AG04450 (cell line): ENCODE data around the gene RASSF3. TPM values are rescaled to one million over a fixed set of nuclear protein-coding genes. Genes with fewer than 3 reads are reported as not detected.

Experiments
- CTCF ChIA-PET: fragments of 300-600, 350-600 bp; formaldehyde crosslinking; extraction: SDS; loops from one replicate; lab custom pipeline; 2022; ENCODE audit warnings: antibody characterized with exemption, inconsistent platforms; lab: Charles Lee
- POLR2A ChIA-PET: fragments of 350-600 bp; formaldehyde crosslinking; extraction: SDS; loops from one replicate; lab custom pipeline; 2021; ENCODE audit warnings: antibody characterized with exemption, inconsistent platforms; lab: Yijun Ruan, JAX
- DNase-seq: peaks from one replicate; pipeline ENCODE4 v3.0.0-alpha.2; 2011; ENCODE audit warnings: low read depth, low spot score
- H3K27ac ChIP-seq: one replicate; pipeline ENCODE4 v1.5.1; 2012; ENCODE audit warnings: low read depth, low read length, control low read depth
- H3K27me3 ChIP-seq: one replicate; pipeline ENCODE4 v1.6.0; 2012; ENCODE audit warnings: low read length; ENCODE audit not compliant: control insufficient read depth, insufficient read depth
- H3K4me3 ChIP-seq: 2 replicates; pipeline ENCODE4 v1.5.1; 2011; ENCODE audit warnings: mild to moderate bottlenecking, low read depth, low read length, control low read depth
- H3K9me3 ChIP-seq: 2 replicates; pipeline ENCODE4 v1.5.1; 2012; ENCODE audit warnings: low read length; ENCODE audit not compliant: control insufficient read depth, insufficient read depth
- polyA plus RNA-seq: library from polyadenylated mRNA; depleted of rRNA; stranded (reverse); fragments of >200 nt; gene quantifications from 2 replicates; pipeline ENCODE4 v1.2.3, GENCODE V29; 2011
- TF ChIP-seq, protein P1 (sequence below): IDR thresholded peaks from 2 replicates; pipeline ENCODE4 v1.5.1; 2011; ENCODE audit warnings: low read depth, low read length, control low read depth, inconsistent platforms

RASSF3 gene
- polyA plus RNA-seq, 1 experiment = 46.7 TPM

DNA sequence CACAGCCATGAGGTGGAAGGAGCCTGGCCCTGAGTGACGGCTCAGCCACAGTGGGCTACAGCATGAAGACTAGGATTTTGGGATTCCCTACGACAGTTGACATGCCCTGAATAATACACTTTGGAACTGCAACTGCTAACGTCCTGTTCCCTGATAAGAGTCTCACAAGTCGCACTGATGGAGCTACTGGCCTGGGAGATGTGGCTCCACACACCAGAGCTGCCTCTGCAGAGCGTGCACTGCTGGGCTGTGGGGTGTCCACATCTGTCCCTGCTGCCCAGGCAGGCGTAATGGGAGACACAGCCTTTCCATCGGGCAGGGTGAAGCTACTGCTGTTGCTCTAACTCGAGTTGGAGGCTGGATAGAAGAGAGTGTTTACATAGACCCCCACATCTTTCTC, 42.7 kb upstream of the RASSF3 start:
- Histone ChIP-seq H3K27ac (no peak overlapping the region), H3K27me3 (peaks cover 3% of the 10 kb centered on the region), H3K9me3 (no peaks in the 10 kb centered on the region; the same call in 1 of the 2 replicates), H3K4me3 (no peak overlapping the region)
- TF ChIP-seq, protein P1, sequence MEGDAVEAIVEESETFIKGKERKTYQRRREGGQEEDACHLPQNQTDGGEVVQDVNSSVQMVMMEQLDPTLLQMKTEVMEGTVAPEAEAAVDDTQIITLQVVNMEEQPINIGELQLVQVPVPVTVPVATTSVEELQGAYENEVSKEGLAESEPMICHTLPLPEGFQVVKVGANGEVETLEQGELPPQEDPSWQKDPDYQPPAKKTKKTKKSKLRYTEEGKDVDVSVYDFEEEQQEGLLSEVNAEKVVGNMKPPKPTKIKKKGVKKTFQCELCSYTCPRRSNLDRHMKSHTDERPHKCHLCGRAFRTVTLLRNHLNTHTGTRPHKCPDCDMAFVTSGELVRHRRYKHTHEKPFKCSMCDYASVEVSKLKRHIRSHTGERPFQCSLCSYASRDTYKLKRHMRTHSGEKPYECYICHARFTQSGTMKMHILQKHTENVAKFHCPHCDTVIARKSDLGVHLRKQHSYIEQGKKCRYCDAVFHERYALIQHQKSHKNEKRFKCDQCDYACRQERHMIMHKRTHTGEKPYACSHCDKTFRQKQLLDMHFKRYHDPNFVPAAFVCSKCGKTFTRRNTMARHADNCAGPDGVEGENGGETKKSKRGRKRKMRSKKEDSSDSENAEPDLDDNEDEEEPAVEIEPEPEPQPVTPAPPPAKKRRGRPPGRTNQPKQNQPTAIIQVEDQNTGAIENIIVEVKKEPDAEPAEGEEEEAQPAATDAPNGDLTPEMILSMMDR = no peak
- DNase-seq = no peak
- ChIA-PET POLR2A (interaction anchor here (1.7 kb wide), 1 partner anchor 42 kb away, joined by 4 read pairs; no protein-coding TSS in a partner anchor), CTCF (interaction anchor here (6.2 kb wide), 1 partner anchor 19 kb away, joined by 29 read pairs; no protein-coding TSS in a partner anchor)

DNA sequence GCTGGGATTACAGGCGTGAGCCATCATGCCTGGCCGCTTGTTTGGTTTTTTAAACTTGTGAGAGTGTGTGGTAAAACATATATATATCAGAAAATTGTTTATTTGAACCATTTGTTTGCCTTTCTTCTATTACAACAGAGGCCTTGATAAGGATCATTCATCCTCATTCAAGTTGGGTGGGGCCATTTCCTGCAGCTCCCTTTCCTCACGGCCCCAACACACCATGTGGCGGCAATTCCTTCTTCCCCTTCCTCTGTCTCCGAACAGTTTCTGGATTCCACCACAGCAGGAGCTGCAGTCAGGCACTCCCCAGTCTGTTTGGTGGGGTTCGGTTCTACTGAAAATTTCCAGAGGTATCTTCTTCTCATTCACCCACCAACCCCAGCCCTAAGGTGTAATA, 42.0 kb upstream of the RASSF3 start:
- Histone ChIP-seq H3K27ac (no peak overlapping the region), H3K9me3 (no peaks in the 10 kb centered on the region; the same call in 1 of the 2 replicates), H3K27me3 (peaks cover 3% of the 10 kb centered on the region), H3K4me3 (no peak overlapping the region)
- ChIA-PET CTCF (interaction anchor here (1.6 to 6.2 kb wide), 2 partner anchors 19 to 129 kb away, joined by 6 to 29 read pairs; no protein-coding TSS in a partner anchor), POLR2A (interaction anchor here (0.7 to 1.7 kb wide), 2 partner anchors 41 to 57 kb away, joined by 3 to 4 read pairs; no protein-coding TSS in a partner anchor)
- no peak for DNase-seq
- TF ChIP-seq, protein P1 = no peak

DNA sequence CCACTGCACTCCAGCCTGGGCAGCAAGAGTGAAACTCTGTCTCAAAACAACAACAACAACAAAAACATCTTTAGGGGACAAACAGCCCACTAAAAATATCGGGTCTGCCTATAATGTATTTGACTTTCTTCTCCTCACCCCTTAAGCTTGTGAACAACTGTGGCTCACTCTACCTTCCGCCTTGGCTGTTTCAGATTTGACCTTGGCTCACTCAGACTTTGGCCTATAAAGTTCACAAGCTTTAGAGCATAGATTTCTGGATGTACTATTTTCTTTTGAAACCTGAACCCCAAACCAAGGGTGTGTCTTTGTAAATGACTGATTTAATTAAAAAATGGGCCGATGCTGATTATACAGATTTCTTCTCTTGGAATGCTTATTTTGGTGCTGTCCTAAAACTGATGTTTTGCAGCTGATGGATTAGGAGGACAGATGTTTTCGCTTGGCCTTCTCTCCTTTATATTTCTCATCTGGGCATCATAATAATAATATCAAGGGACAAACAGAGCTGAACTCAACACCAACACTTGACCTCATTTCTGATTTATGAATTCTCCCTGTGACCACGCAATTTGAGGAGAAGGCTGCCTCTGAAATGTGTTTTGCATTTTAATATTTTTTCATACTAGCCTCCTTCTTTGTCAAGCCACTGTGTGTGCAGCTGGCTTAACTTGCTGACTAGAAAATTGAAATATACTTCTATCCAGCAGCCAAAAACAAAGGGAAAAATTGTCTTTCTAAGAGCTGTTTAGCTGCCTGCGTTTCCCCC, 40.2 kb upstream of the RASSF3 start:
- CTCF ChIA-PET = interaction anchor here (1.5 to 6.2 kb wide), 3 partner anchors 11 to 127 kb away, joined by 5 to 29 read pairs (median 11); no protein-coding TSS in a partner anchor
- no peak for DNase-seq
- TF ChIP-seq, protein P1 = no peak
- peaks cover 4% of the 10 kb centered on the region for H3K9me3 ChIP-seq
- H3K27ac ChIP-seq = no peak overlapping the region
- peaks cover 3% of the 10 kb centered on the region for H3K27me3 ChIP-seq
- H3K4me3 ChIP-seq = no peak overlapping the region
- POLR2A ChIA-PET = interaction anchor here (0.6 kb wide), 2 partner anchors 16 to 131 kb away, joined by 5 to 8 read pairs; no protein-coding TSS in a partner anchor

DNA sequence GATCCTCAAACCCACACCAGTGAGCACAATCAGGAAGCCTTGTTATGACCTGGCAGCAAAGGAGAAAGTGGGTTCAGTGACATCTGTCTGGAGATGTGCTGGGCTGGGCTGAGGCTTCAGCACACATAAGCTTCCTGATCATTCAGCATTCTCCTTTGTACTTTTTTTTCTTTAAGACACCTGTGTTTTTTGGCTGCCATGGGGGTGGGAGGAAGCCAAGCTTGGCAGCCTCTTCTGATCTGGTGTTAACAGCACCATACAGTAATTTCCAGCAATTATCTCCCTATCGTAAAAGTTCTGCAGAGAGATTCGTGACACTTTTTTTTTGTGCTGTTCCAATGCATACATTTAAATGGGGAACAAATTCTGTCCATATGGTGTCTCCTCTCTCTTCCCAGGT, 38.9 kb upstream of the RASSF3 start:
- TF ChIP-seq, protein P1 = no peak
- POLR2A ChIA-PET = no interaction called here
- Histone ChIP-seq H3K27me3 (peaks cover 3% of the 10 kb centered on the region), H3K4me3 (no peak overlapping the region), H3K9me3 (peaks cover 8% of the 10 kb centered on the region), H3K27ac (no peak overlapping the region)
- CTCF ChIA-PET = interaction anchor here (3.2 to 6.2 kb wide), 2 partner anchors 22 to 126 kb away, joined by 11 to 29 read pairs; no protein-coding TSS in a partner anchor
- DNase-seq = no peak

DNA sequence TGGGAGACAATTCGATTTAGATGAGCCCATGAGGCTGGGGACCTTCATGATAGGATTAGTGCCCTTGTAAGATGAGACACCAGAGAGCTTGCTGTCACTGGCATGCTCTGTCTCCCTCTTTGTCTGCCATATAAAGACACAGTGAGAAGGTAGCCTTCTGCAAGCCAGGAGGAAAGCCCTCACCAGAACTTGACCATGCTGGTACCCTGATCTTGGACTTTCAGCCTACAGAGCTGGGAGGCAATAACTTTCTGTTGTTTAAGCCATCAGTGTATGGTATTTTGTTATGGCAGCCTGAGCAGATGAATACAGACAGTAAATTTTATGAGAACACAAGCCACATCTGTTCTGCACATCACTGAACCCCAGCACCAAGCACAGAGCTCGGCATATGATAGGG, 38.1 kb upstream of the RASSF3 start:
- H3K27ac ChIP-seq = no peak overlapping the region
- H3K9me3 ChIP-seq = peaks cover 8% of the 10 kb centered on the region
- POLR2A ChIA-PET = no interaction called here
- CTCF ChIA-PET = interaction anchor here (3.2 to 6.2 kb wide), 2 partner anchors 23 to 125 kb away, joined by 11 to 29 read pairs; no protein-coding TSS in a partner anchor
- peaks cover 3% of the 10 kb centered on the region for H3K27me3 ChIP-seq
- H3K4me3 ChIP-seq = no peak overlapping the region
- TF ChIP-seq, protein P1 = no peak
- no peak for DNase-seq
